ENCODE data around the gene RERE.

DNA sequence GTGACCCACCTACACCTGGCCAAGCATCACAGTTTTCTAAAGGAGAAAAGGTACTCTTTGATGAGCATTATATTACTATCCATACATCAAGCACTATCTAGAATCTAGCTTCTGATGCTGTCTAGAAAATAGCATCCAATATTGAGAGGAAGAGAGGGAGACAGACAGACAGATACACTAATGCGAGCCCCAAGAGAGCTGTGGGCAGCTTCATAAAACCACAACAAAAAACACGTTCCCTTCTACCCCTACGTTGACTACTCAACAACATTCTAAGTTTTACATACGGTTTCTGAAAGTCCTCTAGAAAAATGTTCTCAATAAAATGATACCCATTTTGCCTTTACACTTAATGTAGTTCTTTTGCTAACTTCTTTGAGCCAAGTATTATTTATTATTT lies 277.8 kb downstream of the RERE start:
- TF ChIP-seq, protein P1, sequence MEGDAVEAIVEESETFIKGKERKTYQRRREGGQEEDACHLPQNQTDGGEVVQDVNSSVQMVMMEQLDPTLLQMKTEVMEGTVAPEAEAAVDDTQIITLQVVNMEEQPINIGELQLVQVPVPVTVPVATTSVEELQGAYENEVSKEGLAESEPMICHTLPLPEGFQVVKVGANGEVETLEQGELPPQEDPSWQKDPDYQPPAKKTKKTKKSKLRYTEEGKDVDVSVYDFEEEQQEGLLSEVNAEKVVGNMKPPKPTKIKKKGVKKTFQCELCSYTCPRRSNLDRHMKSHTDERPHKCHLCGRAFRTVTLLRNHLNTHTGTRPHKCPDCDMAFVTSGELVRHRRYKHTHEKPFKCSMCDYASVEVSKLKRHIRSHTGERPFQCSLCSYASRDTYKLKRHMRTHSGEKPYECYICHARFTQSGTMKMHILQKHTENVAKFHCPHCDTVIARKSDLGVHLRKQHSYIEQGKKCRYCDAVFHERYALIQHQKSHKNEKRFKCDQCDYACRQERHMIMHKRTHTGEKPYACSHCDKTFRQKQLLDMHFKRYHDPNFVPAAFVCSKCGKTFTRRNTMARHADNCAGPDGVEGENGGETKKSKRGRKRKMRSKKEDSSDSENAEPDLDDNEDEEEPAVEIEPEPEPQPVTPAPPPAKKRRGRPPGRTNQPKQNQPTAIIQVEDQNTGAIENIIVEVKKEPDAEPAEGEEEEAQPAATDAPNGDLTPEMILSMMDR (conservative IDR thresholded peaks at IDR 0.05; ENCODE audit: low read length) = no peak
- no peak for TF ChIP-seq EZH2phosphoT487 (IDR thresholded peaks at IDR 0.05; ENCODE audit: borderline replicate concordance, low read depth, low read length)

Measured in OCI-LY7 (cell line).